Measurements from ENCODE around the gene PROM1.

DNA sequence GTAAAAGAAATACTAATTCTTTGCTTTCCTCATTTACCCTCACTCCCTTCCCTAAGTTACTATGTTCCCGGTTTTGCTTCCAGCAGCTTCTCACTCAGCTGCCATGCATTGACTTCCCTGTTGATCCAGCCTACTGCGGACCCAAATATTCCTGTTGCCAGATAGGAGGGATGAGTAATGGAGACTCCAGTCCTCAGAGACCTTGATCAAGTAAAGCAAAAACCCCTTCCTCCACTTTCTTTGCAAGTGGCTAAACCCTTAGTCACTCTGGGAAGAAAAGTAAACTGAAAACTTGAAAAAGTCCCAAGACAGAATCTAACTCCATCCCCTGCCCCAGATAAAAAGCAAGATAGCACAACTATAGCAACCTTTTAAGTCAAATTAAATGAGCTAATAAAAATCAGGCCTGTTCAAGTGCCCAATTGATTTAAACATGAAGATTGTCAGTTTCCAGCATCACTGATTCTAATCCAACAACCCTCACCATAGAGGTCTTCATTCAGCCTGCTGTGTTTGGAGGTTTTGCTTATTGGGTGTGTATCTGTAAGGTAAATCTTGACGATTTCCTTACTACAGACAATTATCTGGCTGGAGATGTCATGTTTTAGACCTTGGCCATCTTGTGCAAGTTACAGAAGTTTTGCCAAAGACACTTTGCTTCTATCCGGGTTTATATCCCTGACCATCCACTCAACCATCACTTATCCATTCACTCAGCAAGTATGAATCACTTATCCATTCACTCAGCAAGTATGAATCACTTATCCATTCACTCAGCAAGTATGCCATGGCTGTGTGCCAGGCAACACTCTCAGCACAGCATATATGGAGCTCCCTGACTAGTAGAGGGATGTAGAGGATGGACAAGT is 162.9 kb downstream of the PROM1 start:
- TF ChIP-seq, protein P1, sequence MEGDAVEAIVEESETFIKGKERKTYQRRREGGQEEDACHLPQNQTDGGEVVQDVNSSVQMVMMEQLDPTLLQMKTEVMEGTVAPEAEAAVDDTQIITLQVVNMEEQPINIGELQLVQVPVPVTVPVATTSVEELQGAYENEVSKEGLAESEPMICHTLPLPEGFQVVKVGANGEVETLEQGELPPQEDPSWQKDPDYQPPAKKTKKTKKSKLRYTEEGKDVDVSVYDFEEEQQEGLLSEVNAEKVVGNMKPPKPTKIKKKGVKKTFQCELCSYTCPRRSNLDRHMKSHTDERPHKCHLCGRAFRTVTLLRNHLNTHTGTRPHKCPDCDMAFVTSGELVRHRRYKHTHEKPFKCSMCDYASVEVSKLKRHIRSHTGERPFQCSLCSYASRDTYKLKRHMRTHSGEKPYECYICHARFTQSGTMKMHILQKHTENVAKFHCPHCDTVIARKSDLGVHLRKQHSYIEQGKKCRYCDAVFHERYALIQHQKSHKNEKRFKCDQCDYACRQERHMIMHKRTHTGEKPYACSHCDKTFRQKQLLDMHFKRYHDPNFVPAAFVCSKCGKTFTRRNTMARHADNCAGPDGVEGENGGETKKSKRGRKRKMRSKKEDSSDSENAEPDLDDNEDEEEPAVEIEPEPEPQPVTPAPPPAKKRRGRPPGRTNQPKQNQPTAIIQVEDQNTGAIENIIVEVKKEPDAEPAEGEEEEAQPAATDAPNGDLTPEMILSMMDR (IDR thresholded peaks at IDR 0.05), result no peak
- no peak for TF ChIP-seq POLR2A (IDR thresholded peaks at IDR 0.05)

All from heart left ventricle (tissue), 13 donors.